HG03575 (cell line): ENCODE measurements around the gene CCNF.
"Not testable (repeated sequence)": the region's sequence is repeated elsewhere in the genome, so short reads cannot be mapped to it uniquely, and the experiment has no call there.

ENCODE experiments used
- ATAC-seq: cut with Tn5 transposase; IDR thresholded peaks from one replicate; pipeline ENCODE4 v1.9.1; 2021; ENCODE audit not compliant: unreplicated experiment, insufficient number of reproducible peaks, low FRiP score; ENCODE audit errors: extremely low read depth

Gene CCNF, protein sequence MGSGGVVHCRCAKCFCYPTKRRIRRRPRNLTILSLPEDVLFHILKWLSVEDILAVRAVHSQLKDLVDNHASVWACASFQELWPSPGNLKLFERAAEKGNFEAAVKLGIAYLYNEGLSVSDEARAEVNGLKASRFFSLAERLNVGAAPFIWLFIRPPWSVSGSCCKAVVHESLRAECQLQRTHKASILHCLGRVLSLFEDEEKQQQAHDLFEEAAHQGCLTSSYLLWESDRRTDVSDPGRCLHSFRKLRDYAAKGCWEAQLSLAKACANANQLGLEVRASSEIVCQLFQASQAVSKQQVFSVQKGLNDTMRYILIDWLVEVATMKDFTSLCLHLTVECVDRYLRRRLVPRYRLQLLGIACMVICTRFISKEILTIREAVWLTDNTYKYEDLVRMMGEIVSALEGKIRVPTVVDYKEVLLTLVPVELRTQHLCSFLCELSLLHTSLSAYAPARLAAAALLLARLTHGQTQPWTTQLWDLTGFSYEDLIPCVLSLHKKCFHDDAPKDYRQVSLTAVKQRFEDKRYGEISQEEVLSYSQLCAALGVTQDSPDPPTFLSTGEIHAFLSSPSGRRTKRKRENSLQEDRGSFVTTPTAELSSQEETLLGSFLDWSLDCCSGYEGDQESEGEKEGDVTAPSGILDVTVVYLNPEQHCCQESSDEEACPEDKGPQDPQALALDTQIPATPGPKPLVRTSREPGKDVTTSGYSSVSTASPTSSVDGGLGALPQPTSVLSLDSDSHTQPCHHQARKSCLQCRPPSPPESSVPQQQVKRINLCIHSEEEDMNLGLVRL

GRCh38 chr16:2429034-2429770, at the start of gene CCNF:
Gene CCNF, plus strand, starts transcription at chr16:2429447. Its CDS starts 35 bp downstream, at chr16:2429482.
- no peak for ATAC-seq

DNA sequence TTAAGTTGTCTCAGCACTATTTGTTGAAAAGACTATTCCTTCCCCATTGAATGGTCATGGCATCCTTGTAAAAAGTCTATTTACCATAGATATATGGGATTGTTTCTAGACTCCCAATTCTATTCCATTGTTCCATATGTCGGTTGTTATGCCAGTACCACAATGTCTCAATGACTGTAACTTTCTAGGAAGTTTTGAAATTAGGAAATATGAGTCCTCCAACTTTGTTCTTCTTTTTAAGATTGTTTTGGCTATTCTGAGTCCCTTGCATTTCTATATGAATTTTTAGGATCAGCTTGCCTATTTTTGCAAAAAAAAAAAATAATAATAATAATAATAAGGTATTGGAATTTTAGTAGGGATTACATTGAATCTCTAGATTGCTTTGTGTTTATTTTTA, 45.7 kb upstream of the CCNF start:
- ATAC-seq, result no peak

DNA sequence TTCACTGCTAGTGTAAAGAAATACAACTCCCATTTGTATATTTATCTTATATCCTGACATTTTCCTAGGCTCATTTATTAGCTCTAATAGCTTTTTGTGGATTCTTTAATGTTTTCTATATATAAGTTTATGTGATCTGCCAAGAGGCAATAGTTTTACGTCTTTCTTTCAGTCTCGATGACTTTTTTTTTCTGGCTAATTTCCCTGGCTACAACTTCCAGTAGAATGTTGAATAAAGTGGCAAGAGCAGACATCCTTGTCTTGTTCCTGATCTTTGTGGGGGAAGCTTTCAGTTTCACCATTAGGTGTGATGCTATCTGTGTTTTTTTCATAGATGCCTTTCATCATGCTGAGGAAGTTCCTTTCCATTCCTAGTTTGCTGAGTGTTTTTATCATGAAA, 44.8 kb upstream of the CCNF start:
- no peak for ATAC-seq

GRCh38 chr16:2385190-2385836, 43.9 kb upstream of the CCNF start:
- ATAC-seq, result no peak

DNA sequence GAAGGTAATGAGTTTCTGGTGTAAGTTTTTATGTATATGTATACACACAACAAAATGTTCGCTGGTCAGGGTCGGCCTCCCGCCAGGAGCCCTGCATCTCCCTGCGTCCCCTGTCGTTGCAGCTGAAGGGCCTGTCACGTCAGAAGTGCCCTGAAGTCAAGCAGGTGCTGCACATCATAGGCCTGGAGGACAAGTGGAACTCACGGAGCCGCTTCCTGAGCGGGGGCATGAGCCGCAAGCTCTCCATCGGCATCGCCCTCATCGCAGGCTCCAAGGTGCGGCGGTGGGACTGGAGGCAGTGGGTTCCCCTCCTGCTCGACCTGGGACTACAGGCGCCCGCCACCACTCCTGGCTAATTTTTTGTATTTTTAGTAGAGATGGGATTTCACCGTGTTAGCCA, 43.3 kb upstream of the CCNF start:
- not testable (repeated sequence) for ATAC-seq

GRCh38 chr16:2386990-2387389, 42.3 kb upstream of the CCNF start:
- ATAC-seq, result no peak

GRCh38 chr16:2388139-2388874, 40.9 kb upstream of the CCNF start:
- no peak for ATAC-seq

GRCh38 chr16:2388875-2389433, 40.3 kb upstream of the CCNF start:
- no peak for ATAC-seq

DNA sequence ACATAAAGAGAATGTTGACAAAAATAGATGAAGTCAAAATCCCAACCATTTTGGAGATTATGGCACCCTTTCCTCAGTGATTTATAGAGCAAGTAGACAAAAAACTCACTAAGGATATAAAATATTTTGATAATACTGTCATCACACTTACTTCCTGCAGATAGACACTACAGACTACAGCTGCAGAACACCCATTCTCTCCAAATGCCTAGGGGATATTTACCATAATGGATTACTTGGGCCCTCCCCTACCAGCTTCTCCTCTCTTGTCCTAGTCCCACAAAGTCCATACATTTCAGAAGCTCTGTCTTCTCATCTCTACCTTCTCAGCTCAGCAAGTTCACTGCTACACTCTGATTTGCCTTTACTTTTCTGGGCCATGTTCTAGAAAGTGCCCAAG, 37.2 kb upstream of the CCNF start:
- ATAC-seq, result no peak

DNA sequence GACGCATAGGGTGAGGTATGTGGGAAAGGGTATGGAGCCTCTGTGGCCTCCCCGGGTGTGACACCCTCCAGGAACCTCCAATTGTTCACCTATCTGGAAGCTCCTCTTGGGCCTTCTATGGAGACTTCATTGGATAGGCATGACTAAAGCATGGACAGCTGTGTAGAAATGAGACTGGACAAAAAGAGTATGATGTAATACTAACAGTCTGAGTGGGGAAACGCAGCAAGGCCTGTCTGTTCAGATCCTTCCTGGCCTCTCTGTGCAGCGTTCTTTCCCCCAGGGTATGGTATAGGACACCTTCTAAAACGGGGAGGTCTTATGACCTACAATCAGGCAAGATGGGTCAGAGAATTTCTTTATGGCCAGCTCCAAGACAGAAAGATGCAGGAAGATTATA, 30.7 kb upstream of the CCNF start:
- ATAC-seq, result no peak

DNA sequence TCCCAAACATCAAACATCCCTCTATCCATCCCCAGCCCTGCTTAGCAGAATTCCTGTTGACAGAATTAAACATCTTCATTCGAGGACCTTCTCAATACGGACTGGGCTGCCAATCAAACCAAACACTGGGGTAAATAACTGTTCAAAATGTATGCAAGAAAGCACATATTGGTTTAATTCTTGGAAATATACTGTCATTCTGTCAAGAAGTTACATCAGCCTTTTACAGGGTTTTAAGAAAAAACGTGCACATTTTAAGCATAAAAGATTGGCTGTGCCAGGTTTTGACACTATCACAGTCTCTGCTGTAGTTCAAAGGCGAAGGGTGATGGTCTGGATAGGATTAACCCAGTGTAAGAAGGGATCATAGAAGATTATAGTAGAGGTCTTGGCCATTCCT, 25.1 kb upstream of the CCNF start:
- no peak for ATAC-seq

- ATAC-seq, result no peak
These were observed 14.2 kb upstream of the CCNF start for GRCh38 chr16:2415085-2415484.

DNA sequence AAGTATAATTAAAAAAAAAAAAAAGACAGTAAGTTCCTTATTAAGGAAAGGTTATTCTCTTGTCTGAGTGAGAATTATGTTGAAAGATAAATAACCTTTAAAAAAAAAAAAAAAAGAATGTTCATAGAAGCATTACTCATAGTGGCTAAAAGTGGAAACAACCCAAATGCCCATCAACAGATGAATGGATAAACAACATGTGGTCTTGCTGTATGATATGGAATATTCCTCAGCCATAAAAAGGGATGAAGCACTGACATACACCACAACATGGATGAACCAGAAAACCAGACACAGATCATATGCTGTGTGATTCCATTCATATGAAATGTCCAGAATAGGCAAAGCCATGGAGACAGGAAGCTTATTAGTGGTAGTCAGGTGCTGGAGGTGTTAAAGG, 9.2 kb upstream of the CCNF start:
- no peak for ATAC-seq

GRCh38 chr16:2422123-2422867, 7.0 kb upstream of the CCNF start:
- no peak for ATAC-seq

DNA sequence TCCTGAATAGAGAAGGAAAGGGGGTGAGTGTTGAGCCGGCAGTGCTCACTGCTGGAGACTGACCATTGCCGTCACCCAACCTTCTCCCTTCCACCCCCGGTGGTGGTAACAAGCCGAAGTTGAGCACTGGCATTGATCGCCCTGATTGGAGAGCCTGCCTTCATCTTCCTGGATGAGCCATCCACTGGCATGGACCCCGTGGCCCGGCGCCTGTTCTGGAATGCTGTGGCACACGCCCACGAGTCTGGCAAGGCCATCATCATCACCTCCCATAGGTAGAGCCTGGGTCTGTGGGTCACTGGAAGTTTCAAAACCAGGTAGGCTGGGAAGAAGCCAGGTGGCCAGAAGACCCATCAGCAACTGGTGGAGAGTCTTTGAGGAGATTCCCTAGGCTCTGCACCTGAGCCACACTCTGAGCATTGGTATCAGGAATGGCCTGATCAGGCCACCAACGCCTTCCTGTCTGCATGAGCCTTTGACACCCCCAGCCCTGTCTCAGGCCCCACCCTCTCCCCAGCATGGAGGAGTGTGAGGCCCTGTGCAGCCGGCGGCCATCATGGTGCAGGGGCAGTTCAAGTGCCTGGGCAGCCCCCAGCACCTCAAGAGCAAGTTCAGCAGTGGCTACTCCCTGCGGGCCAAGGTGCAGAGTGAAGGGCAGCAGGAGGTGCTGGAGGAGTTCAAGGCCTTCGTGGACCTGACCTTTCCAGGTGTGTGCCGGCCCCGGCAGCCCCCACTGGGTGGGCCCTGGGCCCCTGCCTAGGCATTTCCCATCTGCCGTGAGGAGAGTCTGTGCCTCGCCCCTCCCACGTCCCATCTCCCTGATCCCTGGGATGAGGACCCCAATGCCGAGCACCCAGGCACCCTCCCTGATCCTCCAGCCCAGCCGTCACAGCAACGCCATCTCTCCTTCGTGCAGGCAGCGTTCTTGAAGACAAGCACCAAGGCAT, 4.9 kb upstream of the CCNF start:
- no peak for ATAC-seq

- ATAC-seq, result no peak
These were observed 4.2 kb upstream of the CCNF start for GRCh38 chr16:2425008-2425518.
